Measurements from ENCODE around the gene SLC16A6.
"Not testable (repeated sequence)": the region's sequence is repeated elsewhere in the genome, so short reads cannot be mapped to it uniquely, and the experiment has no call there.

The SLC16A6 gene

DNA sequence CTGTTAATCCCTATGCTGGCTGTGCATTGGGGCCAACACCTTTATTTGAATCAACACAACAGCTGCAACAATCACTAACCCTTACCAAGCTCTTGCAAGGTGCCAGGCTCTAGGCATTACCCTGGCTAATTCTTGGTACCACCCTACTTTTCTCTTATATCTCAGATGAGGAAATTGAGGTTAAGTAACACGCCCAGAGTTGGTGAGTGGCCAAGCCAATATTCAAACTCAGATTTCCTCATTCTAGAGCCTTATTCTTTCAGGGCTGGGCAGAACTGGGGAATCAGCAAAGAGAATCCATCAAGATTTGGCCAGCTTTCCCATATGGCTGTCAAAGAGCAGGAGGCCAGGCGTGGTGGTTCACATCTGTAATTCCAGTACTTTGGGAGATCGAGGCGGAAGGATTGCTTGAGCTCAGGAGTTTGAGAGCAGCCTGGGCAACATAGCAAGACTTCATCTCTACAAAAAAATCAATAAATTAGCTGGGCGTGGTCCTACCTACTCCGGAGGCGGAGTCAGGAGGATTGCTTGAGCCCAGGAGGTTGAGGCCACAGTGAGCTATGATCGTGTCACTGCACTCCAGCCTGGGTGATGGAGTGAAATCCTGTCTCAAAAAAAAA lies 24.1 kb upstream of the SLC16A6 start:
- FAIRE-seq (no peak), DNase-seq (ENCODE audit: extremely low spot score, insufficient read length, low read depth) (no peak)

DNA sequence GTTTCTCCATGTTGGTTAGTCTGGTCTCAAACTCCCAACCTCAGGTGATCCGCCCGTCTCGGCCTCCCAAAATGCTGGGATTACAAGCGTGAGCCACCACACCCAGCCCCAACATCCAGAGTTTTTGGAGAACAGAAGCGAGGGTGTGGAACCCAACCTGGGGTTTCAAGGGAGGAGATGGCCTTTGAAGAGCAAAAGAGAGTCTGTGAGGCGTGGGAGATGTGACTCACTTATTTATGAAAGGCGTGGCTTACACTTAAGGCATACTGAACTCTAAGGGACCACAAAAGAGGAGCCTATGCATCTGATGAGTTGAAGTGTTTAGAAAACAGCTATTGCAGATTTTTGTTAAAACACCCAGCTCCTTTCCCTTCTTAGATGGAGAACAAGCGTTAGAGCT lies 19.2 kb upstream of the SLC16A6 start:
- FAIRE-seq (no peak), DNase-seq (ENCODE audit: extremely low spot score, insufficient read length, low read depth) (no peak)

DNA sequence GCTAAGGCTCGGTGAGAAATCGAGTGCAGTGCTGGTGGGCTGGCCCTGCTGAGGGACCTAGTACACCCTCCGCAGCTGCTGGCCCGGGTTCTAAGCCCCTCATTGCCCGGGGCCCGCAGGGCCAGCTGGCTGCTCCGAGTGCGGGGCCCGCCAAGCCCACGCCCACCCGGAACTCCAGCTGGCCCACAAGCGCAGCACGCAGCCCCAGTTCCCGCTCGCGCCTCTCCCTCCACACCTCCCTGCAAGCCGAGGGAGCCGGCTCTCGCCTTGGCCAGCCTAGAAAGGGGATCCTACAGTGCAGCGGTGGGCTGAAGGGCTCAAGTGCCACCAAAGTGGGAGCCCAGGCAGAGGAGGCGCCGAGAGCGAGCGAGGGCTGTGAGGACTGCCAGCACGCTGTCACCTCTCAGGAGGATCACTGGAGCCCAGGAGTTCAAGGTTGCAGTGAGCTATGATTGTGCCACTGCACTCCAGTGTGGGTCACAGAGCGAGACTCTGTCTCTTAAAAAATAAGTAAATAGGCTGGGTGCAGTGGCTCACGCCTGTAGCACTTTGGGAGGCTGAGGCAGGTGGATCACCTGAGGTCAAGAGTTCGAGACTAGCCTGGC lies 18.2 kb upstream of the SLC16A6 start:
- FAIRE-seq; DNase-seq (ENCODE audit: extremely low spot score, insufficient read length, low read depth): not testable (repeated sequence)

DNA sequence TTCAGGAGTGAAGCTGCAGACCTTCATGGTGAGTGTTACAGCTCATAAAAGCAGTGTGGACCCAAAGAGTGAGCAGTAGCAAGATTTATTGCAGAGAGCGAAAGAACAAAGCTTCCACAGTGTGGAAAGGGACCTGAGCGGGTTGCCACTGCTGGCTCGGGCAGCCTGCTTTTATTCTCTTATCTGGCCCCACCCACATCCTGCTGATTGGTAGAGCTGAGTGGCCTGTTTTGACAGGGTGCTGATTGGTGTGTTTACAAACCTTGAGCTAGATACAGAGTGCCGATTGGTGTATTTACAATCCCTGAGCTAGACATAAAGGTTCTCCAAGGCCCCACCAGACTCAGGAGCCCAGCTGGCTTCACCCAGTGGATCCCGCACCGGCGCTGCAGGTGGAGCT lies 17.6 kb upstream of the SLC16A6 start:
- FAIRE-seq; DNase-seq (ENCODE audit: extremely low spot score, insufficient read length, low read depth): not testable (repeated sequence)

DNA sequence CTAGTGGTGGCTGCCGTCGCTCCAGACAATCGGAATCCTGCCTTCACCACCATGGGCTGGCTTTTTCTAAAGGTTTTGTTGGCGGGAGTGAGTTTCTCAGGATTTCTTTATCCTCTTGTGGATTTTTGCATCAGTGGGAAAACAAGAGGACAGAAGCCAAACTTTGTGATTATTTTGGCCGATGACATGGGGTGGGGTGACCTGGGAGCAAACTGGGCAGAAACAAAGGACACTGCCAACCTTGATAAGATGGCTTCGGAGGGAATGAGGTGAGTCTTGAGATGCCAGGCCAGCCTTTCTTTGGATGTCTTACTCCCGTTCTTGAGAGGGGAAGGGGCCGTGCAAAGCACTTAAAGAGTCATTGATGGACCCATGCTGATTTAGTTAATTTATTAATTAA lies 16.5 kb upstream of the SLC16A6 start:
- no peak for DNase-seq (ENCODE audit: extremely low spot score, insufficient read length, low read depth)
- no peak for FAIRE-seq

DNA sequence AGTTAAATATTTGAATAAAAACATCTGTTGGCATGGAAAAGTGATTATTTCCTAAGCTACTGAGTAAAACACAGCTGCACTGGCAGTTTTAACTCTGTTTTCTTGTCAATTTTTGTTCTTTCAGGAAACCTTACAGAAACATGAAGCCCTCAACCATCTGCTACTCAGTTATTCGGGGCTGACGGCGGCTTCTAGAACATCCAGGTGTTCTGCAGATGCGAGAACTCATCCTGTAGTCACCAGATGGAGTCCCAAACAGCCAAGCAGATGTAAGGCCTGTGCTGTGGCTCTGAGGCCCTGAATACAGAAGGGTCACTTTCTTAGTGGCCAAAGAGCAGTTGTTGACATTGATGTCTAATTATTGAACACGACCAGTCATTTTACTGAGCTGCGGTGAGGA lies 15.9 kb upstream of the SLC16A6 start:
- DNase-seq (ENCODE audit: extremely low spot score, insufficient read length, low read depth) (no peak), FAIRE-seq (no peak)

DNA sequence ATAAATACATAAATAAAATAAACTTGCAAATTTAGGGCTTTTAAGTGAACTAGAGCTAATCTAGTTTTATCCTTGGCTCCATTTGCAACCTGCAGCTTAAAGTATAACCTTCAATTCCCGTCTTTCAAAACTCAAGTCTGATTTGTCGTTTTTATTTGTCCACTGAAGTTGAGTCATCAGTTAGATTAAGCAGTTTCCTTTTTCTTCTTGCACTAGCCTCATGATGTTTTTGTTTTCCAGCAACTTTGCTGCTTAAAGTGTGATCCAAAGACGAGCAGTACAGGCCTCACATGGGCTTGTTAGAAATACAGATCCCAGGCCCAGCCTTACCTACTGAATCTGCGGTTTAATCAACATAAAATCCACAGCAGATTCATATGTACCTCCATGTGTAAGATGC lies 14.2 kb upstream of the SLC16A6 start:
- DNase-seq (ENCODE audit: extremely low spot score, insufficient read length, low read depth) (no peak), FAIRE-seq (no peak)

DNA sequence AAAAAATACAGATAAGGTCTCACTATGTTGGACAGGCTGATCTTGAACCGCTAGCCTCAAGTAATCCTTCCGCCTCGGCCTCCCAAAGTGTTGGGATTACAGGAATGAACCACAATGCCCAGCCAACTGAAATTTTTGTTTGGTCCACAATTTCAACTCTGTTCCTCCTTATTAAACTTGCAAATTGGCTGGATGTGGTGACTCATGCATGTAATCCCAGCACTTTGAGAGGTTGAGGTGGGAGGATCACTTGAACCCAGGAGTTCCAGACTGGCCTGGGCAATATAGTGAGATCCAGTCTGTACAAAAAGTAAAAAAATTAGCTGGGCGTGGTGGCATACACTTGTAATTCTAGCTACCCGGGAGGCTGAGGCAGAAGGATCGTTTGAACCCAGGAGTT lies 13.8 kb upstream of the SLC16A6 start:
- DNase-seq (ENCODE audit: extremely low spot score, insufficient read length, low read depth) (no peak), FAIRE-seq (no peak)

DNA sequence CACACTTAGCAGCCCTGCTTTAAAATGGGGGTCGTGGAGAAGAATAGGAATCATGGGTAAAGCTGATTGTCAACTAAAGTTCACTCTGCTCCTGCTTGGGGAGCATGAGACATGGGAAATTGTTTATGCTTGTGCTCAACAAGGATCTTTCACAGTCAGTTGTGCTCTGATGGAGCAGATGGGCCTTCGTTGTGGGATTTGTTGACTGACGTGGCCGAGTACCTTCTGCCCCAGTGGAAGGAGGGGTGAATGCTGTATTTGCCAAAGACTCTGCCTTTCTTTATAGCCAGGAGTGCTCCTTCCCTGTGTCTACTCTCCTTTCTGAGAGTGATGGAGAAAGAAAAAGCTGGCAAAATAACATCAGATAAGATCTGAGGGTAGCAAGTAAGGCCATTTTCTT lies 11.7 kb upstream of the SLC16A6 start:
- FAIRE-seq (no peak), DNase-seq (ENCODE audit: extremely low spot score, insufficient read length, low read depth) (no peak)

DNA sequence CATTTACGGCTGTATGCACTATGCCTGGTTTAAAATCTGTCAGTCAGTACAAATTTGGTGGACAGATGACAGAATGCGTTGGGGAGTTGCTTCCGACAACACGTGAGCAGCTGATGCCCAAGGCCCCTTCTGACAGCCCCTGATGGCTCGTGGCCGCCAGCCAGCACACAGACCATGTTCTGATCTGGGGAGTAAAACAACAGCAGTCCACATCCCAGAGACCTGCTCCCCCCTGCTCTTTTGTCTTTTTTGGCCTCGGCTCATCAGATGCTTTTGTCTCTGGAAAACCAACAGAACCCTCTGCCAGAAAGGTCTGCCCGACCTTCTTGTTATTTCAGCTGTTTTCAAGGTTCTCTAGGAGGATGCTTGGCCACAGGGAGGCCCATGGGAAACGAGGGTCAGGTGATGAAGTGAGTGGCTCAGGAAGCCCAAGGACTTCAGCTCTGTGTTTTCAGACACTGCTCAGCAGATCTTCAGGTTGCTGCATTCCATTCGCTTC lies 11.2 kb upstream of the SLC16A6 start:
- DNase-seq (ENCODE audit: extremely low spot score, insufficient read length, low read depth) (no peak), FAIRE-seq (no peak)

DNA sequence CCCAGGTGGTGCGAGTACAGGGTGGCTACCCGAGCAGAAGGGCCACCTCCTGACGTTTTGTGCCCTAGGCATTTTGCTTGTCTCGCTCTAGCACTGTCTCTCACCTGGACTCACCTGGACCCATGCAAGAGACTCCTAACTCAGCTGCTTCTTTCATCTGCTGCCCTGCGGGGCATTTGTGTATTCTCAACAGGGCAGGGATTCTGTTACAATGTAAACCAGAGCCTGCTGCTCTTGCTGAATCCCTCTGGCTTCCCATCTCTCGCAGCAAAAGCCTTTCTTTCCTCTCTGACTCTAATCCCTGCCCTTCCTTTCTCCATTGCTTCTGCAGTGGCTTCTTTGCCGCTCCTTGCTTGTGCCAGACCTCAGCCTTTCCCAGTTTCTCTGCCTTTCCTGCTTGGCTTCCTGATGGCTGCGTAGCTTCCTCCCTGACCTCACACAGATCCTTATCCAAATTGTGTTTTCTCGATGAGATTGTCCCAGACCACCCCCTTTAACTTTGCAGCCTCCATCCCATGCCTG lies 10.6 kb upstream of the SLC16A6 start:
- FAIRE-seq (no peak), DNase-seq (ENCODE audit: extremely low spot score, insufficient read length, low read depth) (no peak)

DNA sequence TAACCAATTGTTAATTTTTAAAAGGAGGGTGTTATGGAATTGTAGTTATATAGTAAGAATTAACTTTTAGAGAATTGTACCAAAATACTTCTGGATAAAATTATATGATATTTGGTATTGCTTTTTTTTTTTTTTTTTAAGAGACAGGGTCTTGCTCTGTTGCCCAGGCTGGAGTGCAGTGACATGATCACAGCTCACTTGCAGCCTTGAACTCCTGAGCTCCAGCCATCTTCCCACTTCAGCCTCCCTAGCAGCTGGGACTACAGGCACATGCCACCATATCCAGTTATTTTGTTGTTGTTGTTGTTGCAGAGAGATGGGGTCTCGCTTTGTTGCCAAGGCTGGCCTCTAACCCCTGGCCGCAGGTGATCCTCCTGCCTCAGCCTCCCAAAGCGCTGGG lies 8.9 kb upstream of the SLC16A6 start:
- FAIRE-seq, result no peak

DNA sequence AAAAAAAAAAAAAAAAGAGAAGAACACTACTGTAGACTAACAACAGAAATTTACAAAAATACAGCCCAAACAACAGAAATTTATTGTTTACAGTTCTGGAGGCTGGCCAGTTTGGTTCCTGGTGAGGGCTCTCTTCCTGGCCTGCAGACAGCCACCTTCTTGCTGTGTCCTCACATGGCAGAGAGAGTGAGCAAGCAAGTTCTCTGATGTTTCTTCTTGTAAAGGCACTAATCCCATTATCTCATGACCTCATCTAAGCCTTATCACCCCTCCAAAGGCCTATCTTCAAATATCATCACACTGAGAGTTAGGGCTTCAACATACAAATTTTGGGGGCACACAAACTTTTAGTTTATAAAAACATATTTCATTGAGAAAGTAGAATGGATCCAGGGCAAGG lies 7.7 kb upstream of the SLC16A6 start:
- DNase-seq (ENCODE audit: extremely low spot score, insufficient read length, low read depth), result no peak
- no peak for FAIRE-seq

More for the DNA sequence above, 8.9 kb upstream of the SLC16A6 start:
- DNase-seq (ENCODE audit: extremely low spot score, insufficient read length, low read depth), result no peak

DNA sequence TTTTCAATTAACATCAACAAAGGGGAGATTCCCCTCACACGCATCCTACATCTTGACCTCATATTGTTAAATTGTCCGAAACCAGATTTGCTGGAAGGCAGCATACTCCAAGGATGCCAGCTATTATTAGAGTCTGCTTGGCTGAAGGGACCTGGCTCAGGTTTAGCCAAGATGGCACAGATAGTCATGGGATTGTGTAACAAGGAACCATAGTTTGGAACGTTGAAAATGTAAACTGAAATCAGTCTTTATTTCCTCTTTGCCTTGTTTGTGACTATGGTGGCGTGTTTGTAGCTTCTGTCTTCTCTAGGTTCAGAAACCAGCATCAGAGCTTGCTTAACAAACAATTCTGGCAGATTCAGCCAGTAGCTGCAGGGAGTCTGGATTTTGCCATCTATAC lies 6.3 kb upstream of the SLC16A6 start:
- no peak for DNase-seq (ENCODE audit: extremely low spot score, insufficient read length, low read depth)
- no peak for FAIRE-seq

DNA sequence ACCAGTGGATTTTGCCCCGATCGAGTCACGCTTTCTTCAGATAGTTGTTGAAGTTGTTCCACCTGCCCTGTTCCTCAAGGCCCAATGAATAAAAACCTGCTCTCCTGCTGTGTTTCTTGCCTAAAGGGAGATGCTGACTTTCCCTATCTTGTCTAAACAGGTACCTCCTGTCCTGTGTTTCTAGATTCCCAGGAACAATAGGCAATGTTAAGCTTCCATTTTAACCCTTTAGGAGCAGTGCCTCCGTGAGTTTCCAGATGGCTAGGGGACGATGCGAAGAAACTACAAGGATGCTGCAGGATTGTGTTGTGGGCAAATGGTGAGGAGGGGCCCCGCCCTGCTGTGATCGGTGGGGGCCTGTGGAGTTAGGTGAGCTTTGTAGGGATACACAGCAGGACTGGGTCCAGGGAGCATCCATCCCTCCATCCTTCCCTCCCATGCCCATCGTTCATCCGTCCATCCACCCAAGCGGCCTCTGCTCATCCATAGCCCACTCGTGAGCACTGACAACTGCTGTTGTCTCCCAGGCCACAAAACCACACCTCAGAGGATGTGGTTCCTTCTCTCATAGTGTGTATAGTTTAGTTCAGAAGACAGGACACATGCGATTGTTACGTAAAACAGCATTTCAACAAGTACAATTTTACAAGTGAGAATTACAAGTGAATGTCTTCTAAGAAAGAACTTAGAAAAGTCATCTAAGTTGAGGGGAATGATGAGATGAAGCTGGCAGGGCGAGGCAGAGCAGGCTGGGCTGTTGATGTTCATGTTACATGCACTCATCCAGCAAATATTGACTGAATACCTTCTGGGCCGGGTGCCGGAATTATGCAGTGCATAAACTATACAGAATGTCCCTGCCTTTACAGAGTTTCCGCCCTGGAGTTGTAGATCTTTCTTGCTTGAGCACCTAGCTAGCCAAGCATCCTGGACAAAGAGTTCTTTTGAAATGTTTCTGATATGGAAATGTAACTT lies 5.6 kb upstream of the SLC16A6 start:
- DNase-seq (ENCODE audit: extremely low spot score, insufficient read length, low read depth) (no peak), FAIRE-seq (no peak)

DNA sequence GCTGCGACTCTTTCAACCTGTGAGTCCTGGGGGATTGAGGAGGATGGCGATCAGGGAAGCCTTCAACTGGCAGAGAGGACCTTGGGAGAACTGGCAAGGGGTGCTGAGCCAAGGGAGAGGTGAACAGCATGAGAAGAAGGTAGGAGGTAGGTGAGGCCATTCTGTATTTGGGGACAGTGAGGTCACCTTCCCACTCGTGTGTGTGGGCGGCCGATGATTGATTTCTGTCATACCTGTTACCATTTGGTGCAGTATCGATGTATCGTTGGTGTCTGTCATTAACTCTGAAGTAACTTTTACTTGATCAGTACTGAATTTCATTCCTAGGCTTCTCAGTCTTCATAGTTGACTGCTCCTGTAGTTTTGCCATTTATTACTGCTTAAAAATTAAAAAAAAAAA lies 4.2 kb upstream of the SLC16A6 start:
- DNase-seq (ENCODE audit: extremely low spot score, insufficient read length, low read depth) (no peak), FAIRE-seq (no peak)

DNA sequence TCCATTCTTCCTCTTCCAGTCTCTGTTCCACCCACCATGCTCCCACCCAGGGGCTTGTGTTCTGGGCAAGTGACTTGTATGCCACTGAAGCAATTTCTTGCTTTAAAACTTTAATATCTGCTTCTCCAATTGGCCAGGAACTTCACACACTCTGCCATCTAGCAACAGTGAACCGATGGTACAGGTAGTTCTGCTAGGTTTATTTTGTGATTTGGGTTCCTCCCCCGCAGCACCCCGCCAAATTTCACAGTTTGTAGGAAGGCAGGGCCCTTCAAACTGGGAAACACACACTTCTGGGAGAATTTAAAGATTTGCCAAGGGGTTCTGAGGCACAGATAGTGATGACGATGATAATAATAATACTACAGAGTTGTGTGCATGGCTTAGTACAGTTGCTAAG lies 3.7 kb upstream of the SLC16A6 start:
- DNase-seq (ENCODE audit: extremely low spot score, insufficient read length, low read depth) (no peak), FAIRE-seq (no peak)

DNA sequence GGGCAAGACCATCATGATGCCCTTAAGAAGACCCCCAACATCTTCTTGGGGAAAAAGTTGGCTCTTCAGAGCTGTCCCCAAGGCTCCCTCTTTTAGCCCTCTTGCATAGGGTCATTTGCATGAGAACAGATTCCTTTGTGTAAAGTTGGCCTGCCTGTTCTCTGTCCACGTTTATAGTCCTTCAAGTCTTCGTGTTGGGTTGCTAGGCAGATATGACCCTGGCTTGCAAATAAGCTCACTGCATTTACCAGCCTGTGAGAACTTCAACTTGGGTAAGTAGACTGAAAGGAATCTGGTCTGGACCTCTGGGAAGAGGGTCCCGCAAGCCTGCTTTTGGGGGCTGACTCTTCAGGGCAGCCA lies 3.2 kb upstream of the SLC16A6 start:
- FAIRE-seq, result no peak
- no peak for DNase-seq (ENCODE audit: extremely low spot score, insufficient read length, low read depth)

DNA sequence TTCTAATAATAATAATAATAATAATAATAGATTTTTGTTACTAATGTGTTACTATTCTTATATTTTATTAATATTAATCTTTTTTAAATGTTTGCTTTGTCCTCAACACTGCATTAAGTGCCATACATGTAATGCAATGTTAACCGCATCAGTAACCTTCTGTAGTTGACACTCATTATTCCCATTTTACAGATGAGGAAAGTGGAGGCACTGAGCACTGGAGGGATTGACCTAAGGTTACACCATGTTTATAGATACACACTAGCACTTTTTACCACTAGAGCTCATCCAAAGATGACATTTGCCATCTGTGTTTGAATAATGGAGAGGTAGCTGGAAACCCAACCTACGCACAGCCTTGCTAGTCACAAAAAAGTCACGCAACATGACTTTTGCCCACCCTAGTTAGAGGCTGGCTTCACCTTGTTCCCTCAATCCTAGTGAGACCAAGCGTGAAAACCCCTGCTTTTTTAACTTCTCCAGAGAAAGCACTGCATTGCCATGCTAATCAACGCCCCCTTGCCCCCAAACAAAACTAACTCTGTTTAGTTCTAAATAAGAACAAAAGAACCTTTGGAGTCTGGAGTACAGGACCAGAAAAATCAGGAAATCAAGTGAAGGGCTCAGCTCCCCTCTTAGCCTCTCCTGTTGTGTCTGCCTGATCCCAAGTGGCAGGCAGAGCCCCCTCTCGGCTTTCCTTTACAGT lies 2.7 kb upstream of the SLC16A6 start:
- DNase-seq (ENCODE audit: extremely low spot score, insufficient read length, low read depth) (no peak), FAIRE-seq (no peak)

DNA sequence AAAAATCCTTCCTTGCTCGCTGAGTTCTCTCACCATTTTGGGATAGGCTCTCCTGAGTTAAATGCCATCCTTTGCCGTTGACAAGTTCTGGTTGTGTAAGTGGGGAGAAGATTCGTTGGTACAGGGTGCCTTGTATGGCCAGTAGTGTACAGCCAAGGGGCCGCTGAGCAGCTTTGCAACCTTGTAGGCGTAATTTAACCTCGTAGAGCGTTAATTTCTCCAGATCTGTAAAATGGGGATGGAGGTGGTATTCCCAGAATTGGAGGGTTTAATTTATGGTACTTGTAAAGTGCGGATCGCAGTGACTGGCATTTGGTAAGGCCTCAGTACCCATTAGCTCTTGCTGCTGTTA lies 1.7 kb upstream of the SLC16A6 start:
- FAIRE-seq (no peak), DNase-seq (ENCODE audit: extremely low spot score, insufficient read length, low read depth) (no peak)

All from GM18507 (cell line).